Kidney (tissue), 14 donors: ENCODE results near the gene RMND5B. TPM values are rescaled to one million over a fixed set of nuclear protein-coding genes. Genes with fewer than 3 reads are reported as not detected.

Experiments used
- DNase-seq, 5 donors: peaks; one replicate each; pipeline ENCODE4 v3.0.0-alpha.2; 2013 to 2020
- FAIRE-seq: peaks from 2 replicates; lab custom pipeline; 2012; peaks lifted over from hg19 to GRCh38; lab: Jason Lieb, UNC
- H3K27ac ChIP-seq, 2 donors: one replicate each; pipeline ENCODE4 v1.7.0; 2013; ENCODE audit warnings: low read depth in 2 of 2, low read length in 2 of 2, inconsistent platforms in 1 of 2
- H3K27me3 ChIP-seq: one replicate; pipeline ENCODE4 v1.7.1; 2013; ENCODE audit warnings: low read length, inconsistent platforms; ENCODE audit not compliant: control insufficient read depth, insufficient read depth
- H3K36me3 ChIP-seq, 3 donors: one replicate each; pipeline versions ENCODE4 v1.7.0 to v1.7.1; 2013; ENCODE audit warnings: low read length in 3 of 3, control low read depth in 1 of 3, inconsistent platforms in 1 of 3; ENCODE audit not compliant: insufficient read depth in 3 of 3, control insufficient read depth in 2 of 3
- H3K4me1 ChIP-seq, 3 donors: one replicate each; pipeline versions ENCODE4 v1.7.0 to v1.7.1; 2013; ENCODE audit warnings: low read length in 3 of 3, inconsistent platforms in 1 of 3, low read depth in 1 of 3; ENCODE audit not compliant: control insufficient read depth in 2 of 3, insufficient read depth in 2 of 3
- H3K4me3 ChIP-seq, 3 donors: one replicate each; pipeline versions ENCODE4 v1.7.0 to v1.8.1; 2013; ENCODE audit warnings: low read length in 3 of 3, control low read depth in 1 of 3, inconsistent platforms in 1 of 3
- H3K9ac ChIP-seq, 3 donors: one replicate each; pipeline versions ENCODE4 v1.7.0 to v1.7.1; 2013; ENCODE audit warnings: low read length in 3 of 3, control low read depth in 1 of 3, inconsistent platforms in 1 of 3
- H3K9me3 ChIP-seq, 3 donors: one replicate each; pipeline versions ENCODE4 v1.7.0 to v1.7.1; 2013; ENCODE audit warnings: low read length in 3 of 3, control low read depth in 1 of 3, inconsistent platforms in 1 of 3; ENCODE audit not compliant: control insufficient read depth in 2 of 3, insufficient read depth in 1 of 3
- intact Hi-C: fragments of 100-400 bp; cut with DNase I; formaldehyde crosslinking; loops from one replicate; pipeline ENCODE4 v1.11.1; 2022
- polyA plus RNA-seq: library from polyadenylated mRNA; stranded (reverse); fragments of 350-450 nt; fragmentation: Illumina TruSeq; extraction: RNeasy Lipid Tissue Mini Kit (QIAGEN cat#74804); gene quantifications from one replicate; pipeline ENCODE4 v1.2.3, GENCODE V29; 2014; ENCODE audit warnings: low read depth, low replicate concordance; ENCODE audit not compliant: insufficient read depth
- total RNA-seq: library from RNA; stranded (reverse); fragmentation: NEBNext Ultra II Directional; extraction: Animal tissue kit (Norgen Biotek cat#: 25700); gene quantifications from one replicate; pipeline ENCODE4 v1.2.1, GENCODE V29; 2021
- TF ChIP-seq, protein P1 (sequence below): IDR thresholded peaks from 3 replicates; pipeline ENCODE4 v1.5.1; 2012; ENCODE audit warnings: mild to moderate bottlenecking, moderate library complexity, borderline replicate concordance; ENCODE audit not compliant: insufficient read depth; ENCODE audit errors: extremely low read depth
- donor health status: control.
- donor health status: control.
- donor health status: control.
- donor health status: control.
- donor health status: control.
- donor health status: DM: yes; HTN: yes; CAD: no.
- donor health status: Normal renal cell carcinoma (clear cell type).

Gene RMND5B
- total and polyA plus RNA-seq, 2 donors from 2014 or later = 36.6 to 45.3 TPM

- Histone ChIP-seq H3K9me3 (no peaks in the 10 kb centered on the region), H3K4me3 (peak overlapping the region in 1 of 3 donors; percentile 52), H3K4me1 (peaks cover 0 to 2% (median 0%) of the 10 kb centered on the region in 3 donors), H3K36me3 (no peaks in the 10 kb centered on the region), H3K27ac (no peak overlapping the region), H3K9ac (peak overlapping the region in 1 of 3 donors; percentile 12), H3K27me3 (no peaks in the 10 kb centered on the region)
- peak in 2 of 5 donors; percentile 70 to 84 for DNase-seq
- TF ChIP-seq, protein P1, sequence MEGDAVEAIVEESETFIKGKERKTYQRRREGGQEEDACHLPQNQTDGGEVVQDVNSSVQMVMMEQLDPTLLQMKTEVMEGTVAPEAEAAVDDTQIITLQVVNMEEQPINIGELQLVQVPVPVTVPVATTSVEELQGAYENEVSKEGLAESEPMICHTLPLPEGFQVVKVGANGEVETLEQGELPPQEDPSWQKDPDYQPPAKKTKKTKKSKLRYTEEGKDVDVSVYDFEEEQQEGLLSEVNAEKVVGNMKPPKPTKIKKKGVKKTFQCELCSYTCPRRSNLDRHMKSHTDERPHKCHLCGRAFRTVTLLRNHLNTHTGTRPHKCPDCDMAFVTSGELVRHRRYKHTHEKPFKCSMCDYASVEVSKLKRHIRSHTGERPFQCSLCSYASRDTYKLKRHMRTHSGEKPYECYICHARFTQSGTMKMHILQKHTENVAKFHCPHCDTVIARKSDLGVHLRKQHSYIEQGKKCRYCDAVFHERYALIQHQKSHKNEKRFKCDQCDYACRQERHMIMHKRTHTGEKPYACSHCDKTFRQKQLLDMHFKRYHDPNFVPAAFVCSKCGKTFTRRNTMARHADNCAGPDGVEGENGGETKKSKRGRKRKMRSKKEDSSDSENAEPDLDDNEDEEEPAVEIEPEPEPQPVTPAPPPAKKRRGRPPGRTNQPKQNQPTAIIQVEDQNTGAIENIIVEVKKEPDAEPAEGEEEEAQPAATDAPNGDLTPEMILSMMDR = no peak
- no peak for FAIRE-seq
- intact Hi-C loops = no loop called here
Observed at GRCh38 chr5:178113841-178114324, 16.9 kb upstream of the RMND5B start.

DNA sequence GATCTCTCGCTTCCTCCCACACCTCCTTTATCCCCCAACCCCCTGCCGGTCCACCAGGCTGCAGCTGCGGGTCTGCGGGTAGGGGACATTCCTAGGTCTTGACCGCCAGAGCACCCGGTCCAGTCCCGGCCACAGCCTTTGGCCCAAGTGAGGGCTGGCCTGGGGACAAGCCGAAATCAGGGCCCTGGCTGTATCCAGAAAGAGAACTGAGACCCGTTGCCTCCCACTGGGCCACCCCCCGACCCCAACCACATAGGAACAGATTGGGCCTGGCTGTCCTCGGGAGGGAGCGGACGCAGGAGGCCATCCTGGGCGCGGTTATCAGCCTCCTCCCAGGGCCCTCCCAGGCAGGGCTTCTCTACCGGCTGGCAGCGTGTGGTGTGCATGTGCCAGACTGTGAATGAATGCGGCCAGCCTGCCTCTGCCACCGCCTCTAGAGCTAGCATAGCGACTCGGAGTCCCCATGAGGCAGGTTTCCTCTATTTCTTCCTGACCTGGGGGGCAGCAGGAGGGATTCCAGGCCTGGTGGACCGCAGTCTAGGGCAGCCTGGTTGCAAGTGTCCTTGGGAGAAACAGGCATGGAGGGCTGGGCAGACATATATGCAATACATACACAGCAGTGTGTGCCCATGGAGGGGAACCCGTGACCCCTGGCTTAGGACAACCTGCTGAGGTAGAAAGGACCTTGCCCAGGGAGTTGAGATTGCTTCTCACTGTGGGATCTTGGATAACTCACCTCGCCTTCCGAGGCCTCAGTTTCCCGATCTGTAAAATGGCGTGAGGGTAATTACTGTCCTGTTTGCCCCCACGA is 16.3 kb upstream of the RMND5B start:
- intact Hi-C loops = no loop called here
- Histone ChIP-seq H3K27ac (no peak overlapping the region), H3K4me1 (peaks cover 0 to 2% (median 0%) of the 10 kb centered on the region in 3 donors), H3K9me3 (no peaks in the 10 kb centered on the region), H3K4me3 (peak overlapping the region in 1 of 3 donors; percentile 52), H3K9ac (peak overlapping the region in 1 of 3 donors; percentile 12), H3K36me3 (no peaks in the 10 kb centered on the region), H3K27me3 (no peaks in the 10 kb centered on the region)
- FAIRE-seq = no peak
- peak in 2 of 5 donors; percentile 39 to 82 for DNase-seq
- TF ChIP-seq, protein P1 = no peak

DNA sequence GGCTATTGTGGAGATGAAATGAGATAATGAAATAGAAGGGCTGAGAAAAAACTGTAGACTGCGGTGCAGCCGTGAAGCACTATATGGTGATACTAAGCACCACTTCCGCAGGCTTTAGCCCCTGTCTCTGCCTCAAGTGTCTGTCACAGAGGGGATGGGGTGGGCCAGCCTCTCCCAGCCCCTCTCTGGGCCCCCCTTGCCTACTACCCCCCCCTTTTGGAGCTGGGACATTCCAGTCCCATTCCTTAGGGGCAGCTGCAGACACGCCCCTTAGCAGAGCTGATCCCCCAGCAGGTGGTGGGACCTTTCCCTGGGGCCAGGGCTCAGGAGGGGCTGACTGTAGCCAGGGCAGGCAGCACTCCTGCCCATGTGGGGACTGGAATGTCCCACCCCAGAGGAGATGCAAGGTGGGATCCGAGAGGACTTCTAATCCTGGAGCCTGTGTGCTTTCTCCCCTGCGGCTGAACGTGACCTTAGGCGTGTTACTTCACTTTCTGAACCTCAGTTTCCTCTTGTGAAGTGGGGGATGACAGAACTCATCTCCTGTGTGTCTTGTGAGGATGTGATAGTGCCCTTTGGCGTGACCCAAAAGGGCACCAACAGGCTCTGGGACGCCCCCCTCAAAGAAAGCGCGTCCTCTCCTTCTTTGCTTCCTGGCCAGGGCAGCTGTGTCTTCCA is 15.5 kb upstream of the RMND5B start:
- Histone ChIP-seq H3K4me3 (no peak overlapping the region), H3K27ac (no peak overlapping the region), H3K27me3 (no peaks in the 10 kb centered on the region), H3K4me1 (peaks cover 0 to 2% (median 0%) of the 10 kb centered on the region in 3 donors), H3K9me3 (no peaks in the 10 kb centered on the region), H3K9ac (peak overlapping the region in 1 of 3 donors; percentile 7), H3K36me3 (no peaks in the 10 kb centered on the region)
- intact Hi-C loops = no loop called here
- DNase-seq = peak in 1 of 5 donors; percentile 64
- FAIRE-seq = no peak
- TF ChIP-seq, protein P1 = no peak
